Smooth muscle cell (in vitro differentiated cells): ENCODE results near the gene PDE6A. TPM values are rescaled to one million over a fixed set of nuclear protein-coding genes. Genes with fewer than 3 reads are reported as not detected.

ENCODE experiments used
- DNase-seq: peaks from one replicate; lab custom pipeline; 2025; ENCODE audit not compliant: unreplicated experiment; lab: John Stamatoyannopoulos, UW
- H2AFZ ChIP-seq: fragments of 200-600 bp; sonication (generic); 2 replicates; pipeline ENCODE4 v1.6.0; 2016; ENCODE audit warnings: antibody characterized with exemption, low read depth, mild to moderate bottlenecking
- H3F3A ChIP-seq: fragments of 200-600 bp; sonication (generic); 2 replicates; pipeline ENCODE4 v1.6.0; 2017; ENCODE audit warnings: antibody characterized with exemption, low read depth
- H3K27ac ChIP-seq: fragments of 200-600 bp; sonication (generic); 2 replicates; pipeline ENCODE4 v1.5.1; 2016; ENCODE audit warnings: low read depth, mild to moderate bottlenecking
- H3K27me3 ChIP-seq: fragments of 200-600 bp; sonication (generic); 2 replicates; pipeline ENCODE4 v1.6.1; 2016; ENCODE audit warnings: low read depth, mild to moderate bottlenecking
- H3K36me3 ChIP-seq: fragments of 200-600 bp; sonication (generic); 2 replicates; pipeline ENCODE4 v1.5.1; 2016; ENCODE audit warnings: low read depth
- H3K4me1 ChIP-seq: fragments of 200-600 bp; sonication (generic); 2 replicates; pipeline ENCODE4 v1.5.1; 2016; ENCODE audit warnings: low read depth
- H3K4me2 ChIP-seq: fragments of 200-600 bp; sonication (generic); 2 replicates; pipeline ENCODE4 v1.6.0; 2016; ENCODE audit warnings: mild to moderate bottlenecking
- H3K4me3 ChIP-seq: fragments of 200-600 bp; sonication (generic); 2 replicates; pipeline ENCODE4 v1.5.1; 2016; ENCODE audit warnings: mild to moderate bottlenecking
- H3K79me2 ChIP-seq: fragments of 200-600 bp; sonication (generic); 2 replicates; pipeline ENCODE4 v1.6.0; 2016; ENCODE audit warnings: low read depth, mild to moderate bottlenecking
- H3K9ac ChIP-seq: fragments of 200-600 bp; sonication (generic); 2 replicates; pipeline ENCODE4 v1.6.0; 2016; ENCODE audit warnings: low read depth
- H3K9me3 ChIP-seq: fragments of 200-600 bp; sonication (generic); replicated peaks from 2 replicates; pipeline ENCODE4 v1.5.1; 2016; ENCODE audit warnings: low read depth
- H4K20me1 ChIP-seq: fragments of 200-600 bp; sonication (generic); 2 replicates; pipeline ENCODE4 v1.6.0; 2016; ENCODE audit warnings: low read depth
- WGBS: methylation state at CpG from one replicate; pipeline ENCODE4 v1.1.7; 2016; ENCODE audit warnings: low lambda C conversion rate; 5-methylcytosine and 5-hydroxymethylcytosine counted together
- polyA plus RNA-seq: library from polyadenylated mRNA; unstranded; fragments of >200 nt; fragmentation: Nextera tagmentation; extraction: Ambion mirVana; gene quantifications from 2 replicates; pipeline ENCODE4 v1.2.1, GENCODE V29; 2016
- total RNA-seq: library from RNA; depleted of rRNA; stranded (reverse); fragments of >200 nt; gene quantifications from 2 replicates; pipeline ENCODE4 v1.2.3, GENCODE V29; 2014
- TF ChIP-seq, protein P1 (sequence below): fragments of 200-600 bp; sonication (generic); IDR thresholded peaks from 2 replicates; pipeline ENCODE4 v1.5.1; 2017; ENCODE audit warnings: borderline replicate concordance, mild to moderate bottlenecking, antibody characterized with exemption; ENCODE audit not compliant: insufficient read depth, poor library complexity, severe bottlenecking

PDE6A gene
- total and polyA plus RNA-seq, 2 experiments from 2014 or later: 0.05 TPM; not detected in 1

DNA sequence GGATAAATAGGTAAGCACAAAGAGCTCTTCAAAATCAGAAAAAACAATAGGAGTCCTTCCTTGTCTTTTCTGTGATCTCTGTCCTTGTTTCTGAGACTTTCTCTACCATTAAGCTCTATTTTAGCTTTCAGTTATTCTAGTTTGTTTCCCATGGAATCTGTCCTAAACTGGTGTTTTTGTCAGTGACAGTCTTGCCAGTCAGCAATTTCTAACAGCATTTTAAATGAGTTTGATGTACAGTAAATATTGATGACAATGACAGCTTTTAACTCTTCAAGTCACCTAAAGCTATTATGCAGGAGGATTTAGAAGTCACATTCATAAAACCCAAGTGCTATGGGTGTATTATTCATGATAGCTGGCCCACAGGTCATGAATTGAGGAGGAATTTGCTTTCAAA lies 37.9 kb upstream of the PDE6A start:
- DNase-seq: no peak
- TF ChIP-seq, protein P1, sequence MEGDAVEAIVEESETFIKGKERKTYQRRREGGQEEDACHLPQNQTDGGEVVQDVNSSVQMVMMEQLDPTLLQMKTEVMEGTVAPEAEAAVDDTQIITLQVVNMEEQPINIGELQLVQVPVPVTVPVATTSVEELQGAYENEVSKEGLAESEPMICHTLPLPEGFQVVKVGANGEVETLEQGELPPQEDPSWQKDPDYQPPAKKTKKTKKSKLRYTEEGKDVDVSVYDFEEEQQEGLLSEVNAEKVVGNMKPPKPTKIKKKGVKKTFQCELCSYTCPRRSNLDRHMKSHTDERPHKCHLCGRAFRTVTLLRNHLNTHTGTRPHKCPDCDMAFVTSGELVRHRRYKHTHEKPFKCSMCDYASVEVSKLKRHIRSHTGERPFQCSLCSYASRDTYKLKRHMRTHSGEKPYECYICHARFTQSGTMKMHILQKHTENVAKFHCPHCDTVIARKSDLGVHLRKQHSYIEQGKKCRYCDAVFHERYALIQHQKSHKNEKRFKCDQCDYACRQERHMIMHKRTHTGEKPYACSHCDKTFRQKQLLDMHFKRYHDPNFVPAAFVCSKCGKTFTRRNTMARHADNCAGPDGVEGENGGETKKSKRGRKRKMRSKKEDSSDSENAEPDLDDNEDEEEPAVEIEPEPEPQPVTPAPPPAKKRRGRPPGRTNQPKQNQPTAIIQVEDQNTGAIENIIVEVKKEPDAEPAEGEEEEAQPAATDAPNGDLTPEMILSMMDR: no peak
- H3K9me3 ChIP-seq: no peaks in the 10 kb centered on the region
- H3K4me2 ChIP-seq: no peak overlapping the region
- no peak overlapping the region for H3K27ac ChIP-seq
- H3K36me3 ChIP-seq: peaks cover 7% of the 10 kb centered on the region
- no peaks in the 10 kb centered on the region for H3K79me2 ChIP-seq
- H2AFZ ChIP-seq: no peak overlapping the region
- no peaks in the 10 kb centered on the region for H3K27me3 ChIP-seq
- H3K4me1 ChIP-seq: no peaks in the 10 kb centered on the region
- no peak overlapping the region for H3K4me3 ChIP-seq
- H4K20me1 ChIP-seq: no peaks in the 10 kb centered on the region
- H3K9ac ChIP-seq: no peak overlapping the region
- H3F3A ChIP-seq: no peaks in the 10 kb centered on the region

DNA sequence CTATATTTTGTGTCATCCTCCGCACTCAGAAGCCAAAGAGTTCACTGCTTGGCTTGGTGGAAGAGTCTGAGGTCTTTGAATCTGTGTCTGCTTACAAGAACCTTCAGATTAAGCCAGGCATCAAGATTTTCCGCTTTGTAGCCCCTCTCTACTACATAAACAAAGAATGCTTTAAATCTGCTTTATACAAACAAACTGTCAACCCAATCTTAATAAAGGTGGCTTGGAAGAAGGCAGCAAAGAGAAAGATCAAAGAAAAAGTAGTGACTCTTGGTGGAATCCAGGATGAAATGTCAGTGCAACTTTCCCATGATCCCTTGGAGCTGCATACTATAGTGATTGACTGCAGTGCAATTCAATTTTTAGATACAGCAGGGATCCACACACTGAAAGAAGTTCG lies 36.6 kb upstream of the PDE6A start:
- DNase-seq: no peak
- H3K36me3 ChIP-seq: peaks cover 7% of the 10 kb centered on the region
- no peak overlapping the region for H3K27ac ChIP-seq
- H3K4me3 ChIP-seq: no peak overlapping the region
- H3K4me2 ChIP-seq: no peak overlapping the region
- H2AFZ ChIP-seq: no peak overlapping the region
- no peaks in the 10 kb centered on the region for H3K79me2 ChIP-seq
- H3K27me3 ChIP-seq: no peaks in the 10 kb centered on the region
- 87% methylated on average over 3 of the region's 3 CpGs for WGBS
- H3F3A ChIP-seq: no peaks in the 10 kb centered on the region
- peaks cover under 1% of the 10 kb centered on the region for H4K20me1 ChIP-seq
- no peaks in the 10 kb centered on the region for H3K9me3 ChIP-seq
- no peaks in the 10 kb centered on the region for H3K4me1 ChIP-seq
- TF ChIP-seq, protein P1: no peak
- H3K9ac ChIP-seq: no peak overlapping the region

DNA sequence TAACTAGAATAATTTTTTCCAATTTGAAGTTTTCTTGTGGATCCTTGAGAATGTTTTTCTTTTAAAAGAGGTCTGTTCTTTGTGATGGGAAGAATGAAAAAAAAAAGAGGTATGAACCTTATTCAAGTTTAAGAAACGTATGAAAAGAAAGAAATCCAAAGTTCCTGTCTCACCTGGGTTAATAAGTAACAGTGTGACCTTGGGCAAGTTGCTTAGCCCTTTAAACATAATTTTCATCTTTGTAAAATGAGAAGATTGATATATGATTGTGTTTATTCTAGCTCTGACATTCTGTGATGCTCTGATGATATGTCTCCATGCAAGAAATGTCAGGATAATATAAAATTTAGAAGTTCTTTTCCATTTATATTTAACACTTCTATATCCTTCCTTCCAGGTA lies 35.3 kb upstream of the PDE6A start:
- H3F3A ChIP-seq: no peaks in the 10 kb centered on the region
- no peak for DNase-seq
- no peaks in the 10 kb centered on the region for H3K27me3 ChIP-seq
- no peak overlapping the region for H3K9ac ChIP-seq
- peaks cover 7% of the 10 kb centered on the region for H3K36me3 ChIP-seq
- H3K79me2 ChIP-seq: no peaks in the 10 kb centered on the region
- no peaks in the 10 kb centered on the region for H3K9me3 ChIP-seq
- TF ChIP-seq, protein P1: no peak
- peaks cover 4% of the 10 kb centered on the region for H4K20me1 ChIP-seq
- H3K4me1 ChIP-seq: no peaks in the 10 kb centered on the region
- H3K4me2 ChIP-seq: no peak overlapping the region
- H3K27ac ChIP-seq: no peak overlapping the region
- WGBS: 97% methylated on average over 1 of the region's 1 CpG
- H3K4me3 ChIP-seq: no peak overlapping the region
- no peak overlapping the region for H2AFZ ChIP-seq

DNA sequence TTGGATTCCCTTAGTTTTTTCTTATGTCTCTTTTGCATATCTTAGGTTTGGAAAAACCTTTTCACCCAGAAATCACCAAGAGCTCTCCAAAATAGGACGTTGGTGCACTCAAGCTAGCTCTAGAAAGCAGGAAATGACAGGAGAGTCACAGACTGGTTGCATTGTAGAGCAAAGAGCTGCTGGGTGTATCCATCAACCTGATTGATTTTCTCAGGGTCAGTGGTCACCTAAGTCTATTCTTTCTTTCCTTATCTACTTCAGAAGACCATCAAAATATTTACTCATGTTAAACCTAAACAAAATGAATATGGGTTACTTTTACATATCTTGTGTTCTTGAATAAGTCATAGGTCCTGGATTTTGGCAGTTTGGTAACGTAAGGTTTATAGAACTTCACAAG lies 30.8 kb upstream of the PDE6A start:
- no peaks in the 10 kb centered on the region for H3K9me3 ChIP-seq
- no peaks in the 10 kb centered on the region for H3F3A ChIP-seq
- H3K4me3 ChIP-seq: no peak overlapping the region
- H4K20me1 ChIP-seq: peaks cover 4% of the 10 kb centered on the region
- H3K4me2 ChIP-seq: no peak overlapping the region
- no peak overlapping the region for H3K27ac ChIP-seq
- TF ChIP-seq, protein P1: no peak
- no peaks in the 10 kb centered on the region for H3K27me3 ChIP-seq
- no peak for DNase-seq
- no peak overlapping the region for H3K9ac ChIP-seq
- no peak overlapping the region for H2AFZ ChIP-seq
- peaks cover 7% of the 10 kb centered on the region for H3K36me3 ChIP-seq
- H3K4me1 ChIP-seq: no peaks in the 10 kb centered on the region
- WGBS: 76% methylated on average over 2 of the region's 2 CpGs
- H3K79me2 ChIP-seq: peaks cover 2% of the 10 kb centered on the region
